Fibroblast of skin of back (primary cell): ENCODE data around the gene DPYSL3. TPM values are rescaled to one million over a fixed set of nuclear protein-coding genes. Genes with fewer than 3 reads are reported as not detected.
"Not testable (repeated sequence)": the region's sequence is repeated elsewhere in the genome, so short reads cannot be mapped to it uniquely, and the experiment has no call there.

Experiments used
- DNase-seq: peaks from one replicate; pipeline ENCODE4 v3.0.0-alpha.2; 2013
- polyA plus RNA-seq, 2 experiments: library from polyadenylated mRNA; unstranded; fragments of 120-200 nt; gene quantifications; one replicate each; pipeline ENCODE4 v1.2.1, GENCODE V29; 2013; ENCODE audit not compliant: insufficient read length in 2 of 2

The DPYSL3 gene
- 108 TPM for polyA plus RNA-seq (2013, experiment 1 of 2; ENCODE audit: insufficient read length)
- polyA plus RNA-seq (2013, experiment 2 of 2; ENCODE audit: insufficient read length): 146 TPM

DNA sequence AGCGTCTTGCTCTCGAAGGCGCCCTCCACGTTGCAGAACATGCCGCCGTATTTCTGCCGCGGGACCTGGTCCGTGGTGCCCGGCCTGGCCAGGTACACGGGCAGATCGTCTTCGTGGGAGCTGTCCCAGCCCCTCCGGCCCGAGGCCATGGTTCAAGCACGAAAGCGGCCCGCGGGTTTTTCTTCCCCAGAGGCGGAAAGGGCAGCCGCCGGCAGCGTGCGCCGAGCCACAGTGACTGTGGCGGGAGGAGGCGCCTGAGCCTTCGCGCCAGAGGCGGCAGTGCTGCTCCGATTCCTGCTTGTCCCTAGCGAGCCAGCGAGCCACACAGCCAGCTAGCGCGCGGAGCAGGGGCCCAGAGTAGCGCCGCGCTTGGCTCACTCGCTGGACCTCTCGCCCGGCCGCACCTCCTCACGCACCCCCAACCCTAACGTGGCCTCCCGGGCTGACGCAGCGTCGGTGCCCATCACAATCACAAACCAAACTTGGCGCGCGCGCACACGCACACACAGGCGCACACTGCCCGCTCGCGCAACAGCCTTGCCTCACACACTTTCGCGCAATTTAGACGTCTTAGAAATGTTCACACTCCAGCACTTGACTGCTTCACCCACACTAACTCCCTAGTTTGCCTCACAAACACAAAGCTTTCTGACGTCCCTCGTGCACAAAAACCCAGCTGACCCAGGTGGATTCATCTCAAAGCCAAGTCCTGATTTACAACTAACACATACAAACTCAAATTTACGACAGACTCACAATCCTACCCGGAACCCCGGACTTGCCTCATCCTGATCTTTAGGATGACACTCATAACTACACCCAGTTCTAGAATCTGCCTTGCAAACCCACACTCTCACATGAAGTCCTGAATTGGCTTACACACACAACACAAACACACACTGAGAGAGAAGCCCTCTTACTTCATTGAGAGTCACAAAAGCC is at the start of gene DPYSL3:
Gene DPYSL3, minus strand, starts transcription at position 359 of the 942 bp plus-strand sequence. Its CDS starts 210 bp downstream, at position 149.
- DNase-seq: peak; percentile 82

DNA sequence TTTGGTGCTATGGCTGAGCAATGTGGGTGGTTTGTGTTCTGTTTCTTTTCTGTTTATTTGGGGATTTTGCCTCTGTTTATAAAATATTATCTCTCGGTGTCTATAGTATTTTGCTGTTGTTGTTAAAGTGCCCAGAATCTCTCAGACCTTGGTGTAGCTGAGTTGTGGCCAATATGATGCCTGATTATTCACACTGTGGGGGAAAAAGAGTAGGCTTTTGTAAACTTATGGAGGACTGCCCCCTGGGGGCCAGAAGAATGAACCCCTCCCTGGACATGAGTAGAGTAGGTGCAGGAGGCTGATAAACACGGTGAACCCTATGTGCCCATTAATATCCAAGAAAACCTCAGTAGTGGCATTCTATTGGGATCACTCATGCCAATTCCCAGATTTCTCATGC is 49.0 kb upstream of the DPYSL3 start:
- DNase-seq: peak; percentile 73

DNA sequence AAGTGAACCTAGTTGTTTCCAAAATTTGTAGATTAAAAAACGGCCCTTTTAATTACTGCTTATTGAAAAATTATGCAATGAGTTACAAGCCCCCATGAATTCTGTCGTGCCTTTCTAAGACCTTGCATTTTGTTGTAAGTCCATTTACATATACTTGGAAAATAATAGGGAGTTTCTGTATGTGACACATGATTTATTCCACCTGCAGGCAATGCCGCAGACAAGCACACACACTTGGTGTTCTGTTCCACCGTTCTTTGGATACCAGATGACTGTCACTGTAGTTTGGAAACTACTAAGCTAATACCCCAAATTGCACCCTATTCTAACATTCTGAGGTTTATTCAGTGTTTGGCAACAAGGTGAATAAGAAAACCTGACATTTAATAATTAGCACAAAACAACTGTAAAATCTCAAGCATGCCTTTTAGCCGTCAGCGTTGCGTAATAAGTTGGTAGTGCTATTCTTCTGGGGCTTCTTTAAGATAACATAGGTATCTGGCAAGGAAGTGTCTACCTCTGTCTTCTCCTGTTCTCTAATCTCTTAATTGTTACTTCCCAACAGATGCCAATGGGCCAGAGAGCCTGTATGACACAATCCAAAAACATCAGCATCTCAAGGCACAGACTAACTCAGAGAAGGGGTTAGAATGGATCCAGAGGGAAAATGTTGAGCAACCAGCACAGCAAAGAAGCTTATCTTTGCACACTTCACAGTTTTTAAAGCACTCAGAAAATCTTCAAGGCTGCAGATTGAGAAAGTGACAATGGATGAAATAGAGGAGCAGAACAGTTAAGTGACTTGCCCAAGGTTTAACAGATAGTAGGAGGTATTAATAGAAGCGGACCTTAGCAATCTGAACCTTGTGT is 48.2 kb upstream of the DPYSL3 start:
- DNase-seq: no peak

DNA sequence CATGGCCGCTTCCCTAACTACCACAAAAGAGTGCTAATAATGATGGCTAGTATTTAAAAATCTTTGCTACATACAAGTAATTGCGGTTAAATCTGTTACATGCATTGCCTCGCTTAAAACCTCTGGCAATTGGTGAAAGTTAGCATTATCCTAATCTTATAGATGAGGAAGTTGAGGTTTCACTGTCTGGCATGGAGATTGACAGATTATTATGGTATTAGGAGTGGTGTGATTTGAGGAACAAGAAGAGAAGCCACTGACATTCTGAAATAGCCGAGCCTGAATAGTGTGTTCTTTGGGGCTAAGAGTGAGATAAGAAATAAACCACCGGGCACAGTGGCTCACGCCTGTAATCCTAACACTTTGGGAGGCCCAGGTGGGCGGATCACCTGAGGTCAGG is 45.3 kb upstream of the DPYSL3 start:
- no peak for DNase-seq

DNA sequence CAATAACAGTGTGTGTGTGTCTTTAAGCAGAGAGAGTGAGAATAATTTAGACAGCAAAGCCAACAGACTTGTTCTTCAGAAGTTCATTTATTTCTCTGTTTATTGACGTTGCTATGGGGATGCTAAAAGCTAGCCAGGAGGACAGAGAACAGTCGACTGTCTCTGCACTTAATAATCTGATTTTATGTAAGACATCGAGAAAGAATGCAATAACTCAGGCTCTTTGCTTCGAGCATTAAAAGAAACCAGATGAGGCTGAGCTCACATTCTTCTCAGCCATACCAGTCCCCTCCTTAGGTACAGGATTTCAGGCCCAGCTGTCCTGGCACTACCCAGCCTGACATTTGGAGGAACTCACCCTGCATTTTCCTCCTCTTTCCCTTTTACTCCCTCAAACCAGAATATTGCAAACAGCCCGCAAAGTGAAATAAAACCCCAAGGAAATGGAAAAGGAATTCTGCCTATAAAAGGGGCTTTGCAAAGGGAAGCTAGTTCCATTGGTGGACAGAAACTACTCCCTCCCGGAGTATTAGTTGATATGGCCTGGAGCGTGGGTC is 44.5 kb upstream of the DPYSL3 start:
- DNase-seq: peak; percentile 86

DNA sequence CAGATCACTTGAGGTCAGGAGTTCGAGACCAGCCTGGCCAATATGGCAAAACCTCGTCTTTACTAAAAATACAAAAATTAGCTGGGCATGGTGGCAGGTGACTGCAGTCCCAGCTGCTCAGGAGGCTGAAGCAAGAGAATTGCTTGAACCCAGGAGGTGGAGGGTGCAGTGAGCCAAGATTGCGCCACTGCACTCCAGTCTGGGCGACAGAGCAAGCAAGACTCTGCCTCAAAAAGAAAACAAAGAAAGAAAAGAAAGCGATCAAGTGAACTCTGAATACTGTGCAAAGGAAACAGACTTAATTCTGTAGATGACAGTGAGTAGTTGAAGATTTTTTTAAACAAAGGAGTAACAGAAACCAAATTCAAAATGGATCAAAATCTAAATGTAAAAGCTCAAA is 43.9 kb upstream of the DPYSL3 start:
- DNase-seq: not testable (repeated sequence)

DNA sequence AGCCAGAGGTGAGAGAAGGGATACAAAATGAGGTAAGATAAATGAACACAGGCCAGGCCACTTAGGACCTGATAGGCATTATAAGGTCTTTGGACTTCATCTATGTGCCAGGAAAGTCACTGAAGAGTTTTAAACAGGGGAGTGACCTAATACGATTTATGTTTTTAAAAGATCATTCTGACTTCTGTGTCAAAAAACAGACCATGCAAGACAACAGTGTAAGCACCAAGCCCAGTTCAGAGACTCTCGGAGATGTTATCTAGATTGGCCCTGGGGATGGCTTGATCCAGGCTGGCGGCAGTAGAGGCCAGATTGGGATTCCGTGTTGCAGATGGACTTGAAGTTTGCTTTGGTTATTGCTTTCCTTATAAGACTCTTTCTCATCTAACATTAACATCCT is 43.0 kb upstream of the DPYSL3 start:
- no peak for DNase-seq

DNA sequence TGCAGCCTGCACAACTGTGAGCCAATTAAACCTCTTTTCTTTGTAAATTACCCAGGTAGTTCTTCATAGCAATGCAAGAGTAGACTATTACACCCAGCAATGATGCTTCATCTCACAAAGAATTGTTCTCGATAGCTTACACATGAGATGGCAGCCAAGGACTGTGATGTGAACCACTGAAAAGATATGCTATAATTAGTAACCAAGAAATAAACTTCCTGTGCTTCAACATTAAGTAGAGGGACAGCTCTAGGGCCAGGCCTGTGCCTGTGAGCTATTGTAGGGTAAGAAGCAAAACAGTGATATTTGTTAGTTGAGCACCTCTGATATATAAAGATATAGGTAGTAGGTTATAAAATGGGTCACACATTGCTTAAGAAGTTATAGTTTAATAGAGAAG is 41.8 kb upstream of the DPYSL3 start:
- no peak for DNase-seq

DNA sequence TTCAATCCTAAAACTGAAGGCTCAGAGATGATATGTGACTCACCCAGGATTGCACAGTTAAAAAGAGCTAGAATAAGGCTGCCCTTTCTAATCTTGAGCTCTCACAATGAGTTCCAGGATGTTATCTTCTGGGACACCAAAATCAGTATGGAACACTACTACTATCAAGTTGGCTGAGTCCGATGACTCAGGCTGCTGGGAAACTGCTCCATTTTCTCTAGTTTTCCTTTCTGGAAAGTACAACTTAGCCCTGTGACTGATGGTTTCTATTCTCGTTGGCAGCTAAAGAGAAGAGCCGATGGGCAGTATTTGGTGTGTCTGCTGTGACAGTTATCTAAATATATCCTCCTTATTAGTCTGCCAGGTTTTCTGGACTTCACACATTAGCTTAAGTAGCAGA is 37.9 kb upstream of the DPYSL3 start:
- DNase-seq: peak; percentile 25

DNA sequence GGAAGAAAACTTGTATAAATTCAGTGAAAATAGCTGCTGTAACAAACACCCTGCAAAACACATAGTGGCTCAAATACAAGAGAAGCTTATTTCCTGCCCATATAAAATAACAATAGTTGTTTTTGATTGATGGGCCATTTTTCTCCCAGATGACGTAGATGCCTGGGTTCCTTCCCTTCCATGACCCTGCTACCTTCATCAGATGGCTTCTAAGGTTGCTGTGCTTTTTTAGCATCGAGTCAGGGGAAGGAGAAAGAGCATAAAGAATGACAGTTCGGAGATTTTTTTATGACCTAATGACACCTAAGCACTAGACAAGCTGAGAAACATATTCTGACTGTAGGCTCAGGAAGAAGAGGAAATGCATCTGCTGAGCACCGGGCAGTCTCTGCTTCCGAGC is 34.7 kb upstream of the DPYSL3 start:
- DNase-seq: no peak

DNA sequence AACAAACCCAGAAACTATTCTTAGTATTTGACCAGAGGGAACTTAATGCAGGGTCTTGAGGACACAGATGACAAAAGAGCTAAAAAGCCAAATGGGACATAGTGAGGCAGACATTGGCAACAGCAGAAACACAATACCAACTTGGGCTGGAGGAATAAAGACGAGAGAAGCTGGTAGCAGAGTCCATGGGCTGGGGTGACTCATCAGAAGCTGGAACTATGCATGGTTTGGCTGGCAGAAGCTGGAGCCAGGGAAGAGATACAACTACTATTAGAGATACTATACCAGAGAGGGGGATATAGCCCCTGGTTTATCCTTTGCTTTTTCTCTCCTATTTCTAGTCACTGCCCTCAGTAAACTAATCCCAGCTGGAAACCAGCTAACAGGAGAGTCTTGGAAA is 29.2 kb upstream of the DPYSL3 start:
- DNase-seq: peak; percentile 59

DNA sequence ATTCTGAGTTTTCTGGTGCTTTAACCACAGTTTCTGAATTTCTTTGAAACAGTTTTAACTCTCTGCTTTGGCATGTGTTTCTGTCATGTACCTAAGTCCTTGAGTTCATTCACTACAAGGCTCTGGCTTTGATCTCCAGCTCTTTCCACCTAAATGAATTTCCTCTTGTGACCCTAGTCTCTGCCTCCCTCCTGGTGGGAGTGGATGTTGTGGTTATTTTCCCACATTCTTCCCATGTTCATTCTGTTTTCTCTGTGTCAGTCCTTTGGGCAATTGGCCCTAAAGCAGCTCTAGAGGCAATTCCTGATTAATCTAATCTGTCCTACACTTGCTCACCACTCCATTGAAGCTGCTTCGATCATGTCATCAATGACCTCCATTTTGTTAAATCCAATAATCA is 28.4 kb upstream of the DPYSL3 start:
- peak; percentile 48 for DNase-seq

DNA sequence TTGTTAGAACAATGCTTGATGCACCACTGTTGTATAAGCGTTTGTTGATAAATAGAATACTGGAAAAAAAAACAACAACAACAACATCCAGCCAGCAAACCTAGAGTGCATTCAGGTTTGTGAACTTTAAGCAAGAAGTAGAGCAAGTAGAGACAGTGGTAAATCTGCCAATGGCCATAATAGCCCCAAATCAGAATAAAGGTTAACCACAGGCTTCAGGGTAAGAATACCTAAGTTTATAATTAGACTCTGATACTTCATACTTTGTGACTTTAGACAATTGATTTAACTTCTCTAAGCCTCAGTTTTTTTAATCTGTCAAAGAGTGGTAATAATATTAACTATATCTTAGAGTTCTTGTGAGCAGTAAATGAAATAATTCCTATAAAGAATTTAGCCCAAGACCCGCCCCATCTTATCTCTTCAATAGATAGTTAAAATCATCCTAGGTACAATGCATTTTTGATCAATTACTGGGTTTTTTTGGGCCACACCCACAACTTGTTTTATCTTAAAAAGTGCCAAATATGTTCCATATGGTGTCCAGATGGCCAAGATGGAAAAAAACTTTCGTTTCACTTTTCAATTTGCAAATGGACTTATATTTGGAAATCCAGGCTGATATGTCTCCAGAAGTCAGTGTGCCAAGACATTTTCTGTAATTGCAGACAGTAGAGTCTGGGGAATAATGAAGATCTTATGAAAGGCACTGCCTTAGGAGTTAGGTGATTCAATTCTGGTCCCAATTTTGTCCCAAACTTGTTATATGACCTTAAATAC is 24.5 kb upstream of the DPYSL3 start:
- peak; percentile 24 for DNase-seq

DNA sequence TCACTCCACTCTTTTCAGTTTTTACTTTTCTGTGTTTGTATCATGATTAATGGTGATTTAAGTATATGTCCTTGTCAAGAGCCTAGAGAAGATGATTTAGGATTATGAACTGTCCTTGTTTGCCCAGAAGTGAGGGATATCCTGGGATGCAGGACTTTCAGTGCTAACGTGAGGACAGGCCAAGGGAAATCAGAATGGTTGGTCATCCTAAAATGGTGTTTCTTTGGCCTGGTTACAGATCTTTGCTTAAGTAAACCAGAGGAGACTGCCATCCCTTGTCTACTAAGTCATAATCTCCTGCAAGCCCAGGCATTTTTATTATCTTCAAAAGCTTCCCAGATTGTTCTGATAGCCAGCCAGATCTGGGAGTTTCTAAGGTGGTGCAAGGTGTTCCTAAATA is 22.3 kb upstream of the DPYSL3 start:
- DNase-seq: no peak

DNA sequence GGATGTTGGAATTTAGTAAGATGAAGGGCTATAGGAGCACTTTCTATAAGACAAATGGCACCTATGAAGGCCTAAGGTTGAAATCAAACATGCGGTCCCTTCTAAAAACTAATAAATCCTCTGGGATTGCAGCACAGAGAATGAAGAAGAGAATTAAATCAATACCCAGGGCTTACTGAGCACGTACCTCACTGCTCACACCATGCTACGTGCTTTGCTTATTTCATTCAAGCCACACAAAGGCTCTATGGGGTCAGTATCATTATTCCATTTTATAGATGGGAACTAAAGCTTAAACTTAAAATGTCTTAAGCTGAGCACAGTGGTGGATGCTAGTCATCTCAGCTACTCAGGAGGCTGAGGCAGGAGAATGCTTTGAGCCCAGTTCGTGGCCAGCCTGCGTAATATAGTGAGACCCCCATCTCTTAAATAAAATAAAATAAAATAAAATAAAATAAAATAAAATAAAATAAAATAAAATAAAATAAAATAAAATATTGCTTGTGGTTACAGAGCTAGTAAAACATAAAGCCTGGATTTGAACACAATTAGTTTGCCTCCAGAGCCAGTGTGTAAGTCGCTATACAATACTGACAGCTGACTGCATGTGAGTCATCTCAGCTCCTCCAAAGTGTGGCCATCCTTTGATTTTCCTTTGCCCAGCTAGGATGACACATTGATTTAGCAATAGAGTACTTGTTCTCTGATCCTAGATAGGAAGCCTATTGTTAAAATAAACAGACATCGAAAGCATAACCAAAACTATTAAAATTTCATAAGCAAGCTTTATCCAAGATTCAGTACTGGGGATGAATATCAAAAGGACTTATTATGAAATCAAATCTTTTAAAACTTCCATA is 20.9 kb upstream of the DPYSL3 start:
- peak; percentile 89 for DNase-seq

DNA sequence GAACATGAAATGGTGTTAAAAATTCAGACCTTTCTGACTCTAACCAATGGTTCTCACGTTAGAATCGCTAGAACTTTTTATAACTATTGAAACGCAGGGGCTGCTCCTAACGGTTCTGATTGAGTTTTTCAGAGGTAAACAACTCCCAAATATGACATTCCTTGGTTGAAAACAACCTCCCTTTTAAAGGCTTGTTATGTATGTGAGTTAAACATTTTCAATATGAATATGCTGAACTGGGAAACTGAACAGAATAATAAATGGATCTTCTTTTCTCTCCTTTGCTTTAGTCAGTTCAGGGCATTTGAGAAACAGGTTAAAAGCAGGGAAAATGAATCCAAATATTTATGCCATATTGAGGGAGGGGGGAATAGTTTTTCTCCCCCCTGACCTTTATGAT is 13.2 kb upstream of the DPYSL3 start:
- no peak for DNase-seq

DNA sequence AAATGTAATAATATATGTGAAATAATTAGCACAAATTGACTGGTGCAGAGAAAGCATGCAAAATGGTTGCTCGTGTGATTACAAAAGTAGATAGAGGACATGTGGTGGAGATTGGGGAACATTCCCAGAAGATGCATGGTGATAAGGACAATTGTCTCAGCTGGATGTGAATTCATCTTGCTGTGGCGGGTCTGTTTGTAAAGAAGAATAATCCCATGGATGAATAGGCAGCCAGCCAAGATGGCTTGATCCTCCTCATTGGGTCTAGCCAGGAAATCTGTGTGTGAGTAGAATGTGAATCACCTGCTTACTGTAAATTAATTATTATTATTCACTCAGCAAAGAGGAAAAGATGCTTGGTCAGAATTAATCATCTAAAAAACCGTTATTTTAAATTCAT is 12.6 kb upstream of the DPYSL3 start:
- peak; percentile 50 for DNase-seq

DNA sequence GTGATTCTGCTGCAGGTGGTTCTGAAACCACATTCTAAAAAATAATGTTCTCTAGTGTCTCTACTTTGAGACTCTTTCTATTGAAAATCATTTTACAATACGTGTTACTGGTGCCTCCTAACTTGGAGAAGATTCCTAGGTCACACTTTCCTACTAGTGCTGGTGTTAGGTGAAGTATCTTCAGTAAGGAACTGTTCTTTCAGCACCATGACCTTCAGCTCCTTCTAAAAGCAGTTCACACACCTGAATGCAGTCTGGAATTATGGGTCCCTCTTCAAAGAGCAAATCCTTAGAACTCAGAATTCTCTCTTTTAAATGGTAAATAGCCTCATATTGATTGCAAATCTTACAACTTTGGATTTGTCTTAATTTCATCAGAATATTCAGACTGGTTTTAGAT is 10.6 kb upstream of the DPYSL3 start:
- DNase-seq: no peak

DNA sequence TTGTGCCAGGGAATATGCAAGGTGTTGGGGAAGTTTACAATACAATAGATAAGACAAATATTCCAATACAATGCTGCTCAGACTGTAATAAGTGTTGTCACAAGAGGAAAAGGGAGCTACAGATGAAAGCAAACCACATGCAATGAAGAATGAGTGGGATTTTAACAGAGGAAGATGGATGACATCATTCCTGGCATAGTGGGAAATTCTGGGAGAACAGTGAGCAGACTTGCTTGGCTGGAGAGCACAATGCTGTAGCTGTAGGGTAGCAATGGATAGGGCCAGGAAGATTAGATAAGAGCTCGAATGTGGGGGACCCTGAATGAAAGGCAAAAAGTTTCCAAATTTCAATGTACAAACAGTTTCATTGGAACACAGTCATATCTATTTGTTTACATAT is 9.5 kb upstream of the DPYSL3 start:
- peak; percentile 16 for DNase-seq

DNA sequence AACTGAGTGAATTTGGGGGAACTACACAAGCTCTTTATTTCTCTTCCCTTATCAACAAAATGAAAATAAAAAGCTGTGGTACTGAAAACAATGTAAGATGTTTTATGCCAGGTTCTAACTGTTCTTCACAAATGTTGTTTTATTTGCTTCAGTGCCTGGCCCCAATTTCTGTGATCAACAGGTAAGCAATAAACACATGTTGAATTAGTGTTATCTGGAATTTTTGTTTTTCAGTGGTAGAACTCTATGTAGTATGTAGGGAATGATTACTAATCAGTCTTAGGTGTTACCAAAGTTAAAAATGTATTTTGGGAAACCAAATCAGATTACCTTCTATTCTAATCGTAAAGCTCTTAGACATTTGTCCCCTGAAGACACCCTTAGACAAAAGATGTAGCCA is 7.5 kb upstream of the DPYSL3 start:
- DNase-seq: no peak

DNA sequence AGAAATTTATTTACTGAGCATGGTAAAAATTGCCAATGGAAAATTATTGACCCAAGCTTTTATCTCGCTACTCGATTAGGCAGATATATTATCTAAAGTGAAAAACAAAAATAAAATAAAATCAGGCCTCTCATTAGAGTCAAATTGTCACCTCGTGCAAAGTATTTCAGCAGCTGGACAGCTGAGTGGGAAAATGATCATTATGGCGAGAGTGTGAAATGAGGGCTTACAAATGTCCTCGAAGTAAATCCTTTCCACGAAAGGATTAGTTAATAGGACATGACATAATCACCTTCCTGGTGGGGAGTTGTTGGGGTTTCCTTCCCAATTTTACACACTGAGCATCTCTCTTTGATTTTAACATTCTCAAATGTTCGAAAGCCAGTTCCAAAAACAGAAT is 5.4 kb upstream of the DPYSL3 start:
- DNase-seq: no peak
